ENCODE measurements around the gene AUP1.

- TF ChIP-seq POLR2AphosphoS5 (IDR thresholded peaks at IDR 0.05; ENCODE audit: low read depth) (no peak), CTCF (conservative IDR thresholded peaks at IDR 0.05; ENCODE audit: low read depth in 2 of 2) (no peak), NANOG (IDR thresholded peaks at IDR 0.05; ENCODE audit: borderline replicate concordance) (no peak)
Measured at GRCh38 chr2:74507926-74508520, 21.5 kb downstream of the AUP1 start.
